Measurements from ENCODE around the gene PCNX2.

GRCh38 chr1:233034836-233035235 is 260.7 kb downstream of the PCNX2 start:
- TF ChIP-seq, protein P1, sequence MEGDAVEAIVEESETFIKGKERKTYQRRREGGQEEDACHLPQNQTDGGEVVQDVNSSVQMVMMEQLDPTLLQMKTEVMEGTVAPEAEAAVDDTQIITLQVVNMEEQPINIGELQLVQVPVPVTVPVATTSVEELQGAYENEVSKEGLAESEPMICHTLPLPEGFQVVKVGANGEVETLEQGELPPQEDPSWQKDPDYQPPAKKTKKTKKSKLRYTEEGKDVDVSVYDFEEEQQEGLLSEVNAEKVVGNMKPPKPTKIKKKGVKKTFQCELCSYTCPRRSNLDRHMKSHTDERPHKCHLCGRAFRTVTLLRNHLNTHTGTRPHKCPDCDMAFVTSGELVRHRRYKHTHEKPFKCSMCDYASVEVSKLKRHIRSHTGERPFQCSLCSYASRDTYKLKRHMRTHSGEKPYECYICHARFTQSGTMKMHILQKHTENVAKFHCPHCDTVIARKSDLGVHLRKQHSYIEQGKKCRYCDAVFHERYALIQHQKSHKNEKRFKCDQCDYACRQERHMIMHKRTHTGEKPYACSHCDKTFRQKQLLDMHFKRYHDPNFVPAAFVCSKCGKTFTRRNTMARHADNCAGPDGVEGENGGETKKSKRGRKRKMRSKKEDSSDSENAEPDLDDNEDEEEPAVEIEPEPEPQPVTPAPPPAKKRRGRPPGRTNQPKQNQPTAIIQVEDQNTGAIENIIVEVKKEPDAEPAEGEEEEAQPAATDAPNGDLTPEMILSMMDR (conservative IDR thresholded peaks at IDR 0.05), result no peak
- TF ChIP-seq ZFX (IDR thresholded peaks at IDR 0.05), result no peak

Data from C4-2B (cell line).